ENCODE data around the gene MS4A10.
"Not testable (repeated sequence)": the region's sequence is repeated elsewhere in the genome, so short reads cannot be mapped to it uniquely, and the experiment has no call there.

Gene MS4A10

GRCh38 chr11:60785136-60785535 is at the start of gene MS4A10:
MS4A10 (plus strand) TSS chr11:60785333; CDS start chr11:60790336, 5,003 bp downstream.
- DNase-seq (ENCODE audit: low read depth in 2 of 2) = no peak

- DNase-seq (ENCODE audit: low read depth in 2 of 2) = no peak
These were observed 46.0 kb upstream of the MS4A10 start for GRCh38 chr11:60739114-60739513.

GRCh38 chr11:60740573-60740972 is 44.6 kb upstream of the MS4A10 start:
- no peak for DNase-seq (ENCODE audit: low read depth in 2 of 2)

GRCh38 chr11:60741421-60741820 is 43.7 kb upstream of the MS4A10 start:
- DNase-seq (ENCODE audit: low read depth in 2 of 2) = no peak

- DNase-seq (ENCODE audit: low read depth in 2 of 2) = no peak
These were observed 42.1 kb upstream of the MS4A10 start for GRCh38 chr11:60743058-60743457.

GRCh38 chr11:60744114-60744513 is 41.0 kb upstream of the MS4A10 start:
- DNase-seq (ENCODE audit: low read depth in 2 of 2) = no peak

GRCh38 chr11:60747359-60747873 is 37.7 kb upstream of the MS4A10 start:
- DNase-seq (ENCODE audit: low read depth in 2 of 2) = no peak

GRCh38 chr11:60748225-60748624 is 36.9 kb upstream of the MS4A10 start:
- no peak for DNase-seq (ENCODE audit: low read depth in 2 of 2)

- DNase-seq (ENCODE audit: low read depth in 2 of 2) = no peak
These were observed 36.3 kb upstream of the MS4A10 start for GRCh38 chr11:60748821-60749220.

GRCh38 chr11:60750911-60751310 is 34.2 kb upstream of the MS4A10 start:
- DNase-seq (ENCODE audit: low read depth in 2 of 2) = no peak

GRCh38 chr11:60753309-60753708 is 31.8 kb upstream of the MS4A10 start:
- no peak for DNase-seq (ENCODE audit: low read depth in 2 of 2)

GRCh38 chr11:60754887-60755286 is 30.2 kb upstream of the MS4A10 start:
- no peak for DNase-seq (ENCODE audit: low read depth in 2 of 2)

- DNase-seq (ENCODE audit: low read depth in 2 of 2) = no peak
These were observed 28.7 kb upstream of the MS4A10 start, which contains the start of gene MS4A15 for GRCh38 chr11:60756307-60757032. MS4A15 (plus strand) TSS chr11:60756867; CDS start chr11:60763734, 6,867 bp downstream.

GRCh38 chr11:60757231-60757800 is 27.8 kb upstream of the MS4A10 start:
- no peak for DNase-seq (ENCODE audit: low read depth in 2 of 2)

GRCh38 chr11:60758671-60759070 is 26.5 kb upstream of the MS4A10 start:
- DNase-seq (ENCODE audit: low read depth in 2 of 2) = not testable (repeated sequence)

GRCh38 chr11:60759438-60760225 is 25.5 kb upstream of the MS4A10 start:
- DNase-seq (ENCODE audit: low read depth in 2 of 2) = not testable (repeated sequence)

GRCh38 chr11:60761436-60762190 is 23.5 kb upstream of the MS4A10 start:
- DNase-seq (ENCODE audit: low read depth in 2 of 2) = no peak

- DNase-seq (ENCODE audit: low read depth in 2 of 2) = no peak
These were observed 22.1 kb upstream of the MS4A10 start for GRCh38 chr11:60762851-60763691.

GRCh38 chr11:60763692-60764369 is 21.3 kb upstream of the MS4A10 start:
- no peak for DNase-seq (ENCODE audit: low read depth in 2 of 2)

- DNase-seq (ENCODE audit: low read depth in 2 of 2) = no peak
These were observed 20.3 kb upstream of the MS4A10 start for GRCh38 chr11:60764879-60765278.
